Peyer's patch (tissue), 4 donors: ENCODE data around the gene CUL5.

ENCODE experiments used
- CTCF ChIP-seq, 6 experiments: fragments of 450-650 bp in 4 of 6; fragments of 200-600 bp in 2 of 6; sonication (generic) in 1 of 6; IDR thresholded peaks; one replicate each; pipeline ENCODE4 v1.5.1; 2017 to 2019; ENCODE audit warnings: antibody characterized with exemption in 6 of 6, mild to moderate bottlenecking in 3 of 6, moderate library complexity in 1 of 6
- POLR2A ChIP-seq, 2 donors: fragments of 450-650 bp; IDR thresholded peaks; one replicate each; pipeline ENCODE4 v1.5.1; 2017; ENCODE audit warnings: antibody characterized with exemption in 2 of 2, mild to moderate bottlenecking in 2 of 2, moderate library complexity in 2 of 2

- TF ChIP-seq CTCF (IDR thresholded peaks at IDR 0.05) (no peak), POLR2A (IDR thresholded peaks at IDR 0.05) (no peak)
Observed at GRCh38 chr11:108016647-108017046, 7.9 kb downstream of the CUL5 start.
